ENCODE measurements around the gene IGF1R. TPM values are rescaled to one million over a fixed set of nuclear protein-coding genes. Genes with fewer than 3 reads are reported as not detected.

The IGF1R gene
- total and polyA plus RNA-seq, 2 of the 8 experiments (the other 6 are each of a cell fraction or from before 2014, with no cell fraction given), result 32.9 to 109 TPM

GRCh38 chr15:98842192-98842972 is 194.0 kb downstream of the IGF1R start (continued):
- TF ChIP-seq, protein P1, sequence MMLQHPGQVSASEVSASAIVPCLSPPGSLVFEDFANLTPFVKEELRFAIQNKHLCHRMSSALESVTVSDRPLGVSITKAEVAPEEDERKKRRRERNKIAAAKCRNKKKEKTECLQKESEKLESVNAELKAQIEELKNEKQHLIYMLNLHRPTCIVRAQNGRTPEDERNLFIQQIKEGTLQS (IDR thresholded peaks at IDR 0.05; ENCODE audit: insufficient read depth, low read depth, low read length), result no peak
- TF ChIP-seq NRF1 (IDR thresholded peaks at IDR 0.05; ENCODE audit: low read depth, low read length), result no peak
- no peak for TF ChIP-seq RNF2 (IDR thresholded peaks at IDR 0.05; ENCODE audit: borderline replicate concordance, low read depth, low read length, missing control alignments, poor library complexity, severe bottlenecking)
- no peak for TF ChIP-seq CHD1 (IDR thresholded peaks at IDR 0.05; ENCODE audit: low read depth, low read length)
- no peak for TF ChIP-seq HDAC6 (IDR thresholded peaks at IDR 0.05; ENCODE audit: low read depth, low read length)
